Neural cell (in vitro differentiated cells): ENCODE results near the gene KRTAP5-4. TPM values are rescaled to one million over a fixed set of nuclear protein-coding genes. Genes with fewer than 3 reads are reported as not detected.

Experiments
- H2AFZ ChIP-seq: fragments of 200-600, 300-800 bp; sonication (generic), shearing (Covaris generic); 2 replicates; pipeline ENCODE4 v1.6.0; 2014; ENCODE audit warnings: low read depth, mild to moderate bottlenecking, antibody characterized with exemption, low read length, moderate library complexity
- H3F3A ChIP-seq: fragments of 200-600 bp; shearing (Covaris generic); 2 replicates; pipeline ENCODE4 v1.6.1; 2016; ENCODE audit warnings: mild to moderate bottlenecking, moderate library complexity, mixed read lengths, antibody characterized with exemption, low read length; ENCODE audit not compliant: insufficient read depth, poor library complexity, severe bottlenecking
- H3K27ac ChIP-seq: fragments of 200-600, 300-800 bp; sonication (generic), shearing (Covaris generic); 2 replicates; pipeline ENCODE4 v1.5.1; 2014; ENCODE audit warnings: mild to moderate bottlenecking, low read length, moderate library complexity
- H3K27me3 ChIP-seq: fragments of 300-800, 200-600 bp; sonication (generic), shearing (Covaris generic); 2 replicates; pipeline ENCODE4 v1.6.0; 2014; ENCODE audit warnings: mild to moderate bottlenecking, low read depth, low read length, moderate library complexity; ENCODE audit not compliant: insufficient read depth
- H3K36me3 ChIP-seq: fragments of 300-800, 200-600 bp; sonication (generic), shearing (Covaris generic); 2 replicates; pipeline ENCODE4 v1.5.1; 2014; ENCODE audit warnings: mild to moderate bottlenecking, antibody characterized with exemption, low read length, moderate library complexity; ENCODE audit not compliant: insufficient read depth
- H3K4me2 ChIP-seq: fragments of 300-800, 200-600 bp; sonication (generic), shearing (Covaris generic); 2 replicates; pipeline ENCODE4 v1.6.0; 2014; ENCODE audit warnings: mild to moderate bottlenecking, low read length
- H3K4me3 ChIP-seq: fragments of 300-800, 200-600 bp; sonication (generic), shearing (Covaris generic); 2 replicates; pipeline ENCODE4 v1.5.1; 2014; ENCODE audit warnings: mild to moderate bottlenecking, low read length, moderate library complexity
- H3K79me2 ChIP-seq: fragments of 200-600 bp; shearing (Covaris generic); replicated peaks from 2 replicates; pipeline ENCODE4 v1.6.0; 2014; ENCODE audit warnings: mild to moderate bottlenecking, low read length, moderate library complexity; ENCODE audit not compliant: insufficient read depth
- H3K9ac ChIP-seq: fragments of 300-800, 200-600 bp; sonication (generic), shearing (Covaris generic); 2 replicates; pipeline ENCODE4 v1.6.1; 2016; ENCODE audit warnings: mild to moderate bottlenecking, low read length, mixed read lengths
- H3K9me2 ChIP-seq: fragments of 200-600 bp; shearing (Covaris generic); 2 replicates; pipeline ENCODE4 v1.6.1; 2016; ENCODE audit warnings: mild to moderate bottlenecking, low read length, mixed read lengths; ENCODE audit not compliant: insufficient read depth
- H3K9me3 ChIP-seq: fragments of 200-600, 300-800 bp; sonication (generic), shearing (Covaris generic); 2 replicates; pipeline ENCODE4 v1.6.1; 2016; ENCODE audit warnings: mild to moderate bottlenecking, mixed run types, low read length, moderate library complexity, mixed read lengths
- H4K20me1 ChIP-seq: fragments of 200-600 bp; shearing (Covaris generic); 2 replicates; pipeline ENCODE4 v1.6.1; 2016; ENCODE audit warnings: mild to moderate bottlenecking, mixed run types; ENCODE audit not compliant: insufficient read depth
- CTCF ChIP-seq: fragments of 450-650 bp; IDR thresholded peaks from 2 replicates; pipeline ENCODE4 v1.5.1; 2014; ENCODE audit warnings: antibody characterized with exemption, mild to moderate bottlenecking, moderate library complexity; ENCODE audit not compliant: poor library complexity, severe bottlenecking
- EP300 ChIP-seq: fragments of 450-650 bp; conservative IDR thresholded peaks from 2 replicates; pipeline ENCODE4 v1.6.1; 2014; ENCODE audit warnings: antibody characterized with exemption, mild to moderate bottlenecking, moderate library complexity; ENCODE audit not compliant: poor library complexity, severe bottlenecking
- EZH2 ChIP-seq: fragments of 200-600, 300-800 bp; shearing (Covaris generic), sonication (generic); IDR thresholded peaks from 2 replicates; pipeline ENCODE4 v1.6.1; 2014; ENCODE audit warnings: antibody characterized with exemption, low read length, borderline replicate concordance, mild to moderate bottlenecking; ENCODE audit not compliant: insufficient read depth, poor library complexity, severe bottlenecking
- MXI1 ChIP-seq: fragments of 450-650 bp; conservative IDR thresholded peaks from 2 replicates; pipeline ENCODE4 v1.6.1; 2014; ENCODE audit warnings: antibody characterized with exemption, mild to moderate bottlenecking; ENCODE audit not compliant: poor library complexity, severe bottlenecking
- POLR2AphosphoS5 ChIP-seq: IDR thresholded peaks from 2 replicates; pipeline ENCODE4 v1.6.1; 2012
- RAD21 ChIP-seq: fragments of 450-650 bp; conservative IDR thresholded peaks from 2 replicates; pipeline ENCODE4 v1.6.1; 2014; ENCODE audit warnings: antibody characterized with exemption, mild to moderate bottlenecking, moderate library complexity
- REST ChIP-seq: IDR thresholded peaks from 2 replicates; pipeline ENCODE4 v1.6.1; 2012; ENCODE audit warnings: borderline replicate concordance
- SMC3 ChIP-seq: fragments of 450-650 bp; conservative IDR thresholded peaks from 2 replicates; pipeline ENCODE4 v1.6.1; 2014; ENCODE audit warnings: antibody characterized with exemption, mild to moderate bottlenecking, moderate library complexity; ENCODE audit not compliant: poor library complexity
- TAF1 ChIP-seq: IDR thresholded peaks from 2 replicates; pipeline ENCODE4 v1.6.1; 2012; ENCODE audit warnings: low read depth
- polyA plus RNA-seq: library from polyadenylated mRNA; depleted of rRNA; stranded (reverse); fragments of >200 nt; gene quantifications from 2 replicates; pipeline ENCODE4 v1.2.3, GENCODE V29; 2014

KRTAP5-4 gene
- polyA plus RNA-seq, 1 donor from 2014 or later: not detected

GRCh38 chr11:1639102-1639620, 17.2 kb upstream of the KRTAP5-4 start:
- no peaks in the 10 kb centered on the region for H3K27me3 ChIP-seq
- no peaks in the 10 kb centered on the region for H3K36me3 ChIP-seq
- no peaks in the 10 kb centered on the region for H3K9me2 ChIP-seq
- no peak overlapping the region for H2AFZ ChIP-seq
- no peak overlapping the region for H3K4me3 ChIP-seq
- no peaks in the 10 kb centered on the region for H3K79me2 ChIP-seq
- no peak for TF ChIP-seq SMC3
- TF ChIP-seq EZH2: no peak
- no peak for TF ChIP-seq MXI1
- no peak for TF ChIP-seq RAD21
- no peak for TF ChIP-seq TAF1
- no peak for TF ChIP-seq CTCF
- TF ChIP-seq EP300: no peak
- no peak for TF ChIP-seq REST
- TF ChIP-seq POLR2AphosphoS5: no peak
- H3F3A ChIP-seq: no peaks in the 10 kb centered on the region
- no peaks in the 10 kb centered on the region for H4K20me1 ChIP-seq
- no peaks in the 10 kb centered on the region for H3K9me3 ChIP-seq
- H3K27ac ChIP-seq: no peak overlapping the region
- H3K9ac ChIP-seq: no peak overlapping the region
- H3K4me2 ChIP-seq: no peak overlapping the region

DNA sequence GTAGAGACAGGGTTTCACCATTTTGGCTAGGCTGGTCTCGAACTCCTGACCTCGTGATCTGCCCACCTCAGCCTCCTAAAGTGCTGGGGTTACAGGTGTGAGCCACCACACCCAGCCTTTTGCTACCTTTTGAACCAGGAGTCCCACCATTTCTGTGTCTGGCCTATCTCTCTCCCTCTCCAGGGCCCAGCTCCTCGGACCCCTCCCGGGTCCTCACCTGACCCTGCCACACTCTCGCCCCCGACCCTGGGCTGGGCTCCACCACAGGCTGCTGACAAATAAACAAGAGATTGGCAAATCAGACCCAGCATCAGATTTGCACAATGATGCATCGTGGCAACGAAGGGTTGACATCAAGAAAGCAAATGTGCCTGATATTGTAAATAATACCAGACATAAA, 16.4 kb upstream of the KRTAP5-4 start:
- H3F3A ChIP-seq: no peaks in the 10 kb centered on the region
- no peak overlapping the region for H3K9ac ChIP-seq
- no peak overlapping the region for H2AFZ ChIP-seq

More for the DNA sequence above, 16.4 kb upstream of the KRTAP5-4 start:
- Histone ChIP-seq H3K27me3 (no peaks in the 10 kb centered on the region), H4K20me1 (no peaks in the 10 kb centered on the region), H3K27ac (no peak overlapping the region), H3K4me3 (no peak overlapping the region), H3K79me2 (no peaks in the 10 kb centered on the region), H3K9me2 (no peaks in the 10 kb centered on the region), H3K9me3 (no peaks in the 10 kb centered on the region), H3K36me3 (no peaks in the 10 kb centered on the region), H3K4me2 (no peak overlapping the region)
- TF ChIP-seq EZH2: no peak
- TF ChIP-seq MXI1: no peak
- no peak for TF ChIP-seq RAD21
- TF ChIP-seq REST: no peak
- TF ChIP-seq TAF1: no peak
- no peak for TF ChIP-seq POLR2AphosphoS5
- no peak for TF ChIP-seq SMC3
- TF ChIP-seq CTCF: no peak
- TF ChIP-seq EP300: no peak
